Esophagus squamous epithelium (tissue), 4 donors: ENCODE measurements around the gene KRTAP10-2.

Experiments used
- CTCF ChIP-seq, 6 experiments: fragments of 450-650 bp in 4 of 6; fragments of 200-600 bp in 2 of 6; sonication (generic) in 2 of 6; IDR thresholded peaks; one replicate each; pipeline ENCODE4 v1.5.1; 2016 to 2019; ENCODE audit warnings: antibody characterized with exemption in 6 of 6, mild to moderate bottlenecking in 4 of 6, moderate library complexity in 4 of 6
- POLR2A ChIP-seq, 4 donors: fragments of 450-650 bp; IDR thresholded peaks; one replicate each; pipeline ENCODE4 v1.6.1; 2017; ENCODE audit warnings: antibody characterized with exemption in 4 of 4, mild to moderate bottlenecking in 4 of 4, moderate library complexity in 3 of 4

GRCh38 chr21:44507673-44508425 is 43.5 kb downstream of the KRTAP10-2 start:
- TF ChIP-seq CTCF (IDR thresholded peaks at IDR 0.05) (no peak), POLR2A (IDR thresholded peaks at IDR 0.05) (no peak)
